H9 (cell line): ENCODE results near the gene PITPNM3. TPM values are rescaled to one million over a fixed set of nuclear protein-coding genes. Genes with fewer than 3 reads are reported as not detected.

Source experiments
- DNase-seq: peaks from one replicate; pipeline ENCODE4 v3.0.0-alpha.2; 2017
- H2AFZ ChIP-seq: one replicate; pipeline ENCODE4 v1.6.1; 2013; ENCODE audit warnings: mild to moderate bottlenecking, low read length, control low read depth, moderate library complexity
- H2AK5ac ChIP-seq: 2 replicates; pipeline ENCODE4 v1.6.1; 2013; ENCODE audit warnings: low read length, control low read depth, mixed read lengths; ENCODE audit not compliant: insufficient read length
- H2BK120ac ChIP-seq: one replicate; pipeline ENCODE4 v1.6.1; 2013; ENCODE audit warnings: low read depth, mild to moderate bottlenecking, low read length, control low read depth, inconsistent platforms; ENCODE audit not compliant: poor library complexity, severe bottlenecking
- H2BK12ac ChIP-seq: 2 replicates; pipeline ENCODE4 v1.6.1; 2013; ENCODE audit warnings: low read length, control low read depth, mixed read lengths, low read depth; ENCODE audit not compliant: insufficient read length
- H2BK15ac ChIP-seq: 2 replicates; pipeline ENCODE4 v1.6.1; 2013; ENCODE audit warnings: low read depth, low read length, control low read depth
- H2BK20ac ChIP-seq: one replicate; pipeline ENCODE4 v1.6.1; 2013; ENCODE audit warnings: low read depth, mild to moderate bottlenecking, low read length, control low read depth, inconsistent platforms; ENCODE audit not compliant: poor library complexity, severe bottlenecking
- H2BK5ac ChIP-seq: 2 replicates; pipeline ENCODE4 v1.6.1; 2013; ENCODE audit warnings: low read length, control low read depth, mixed read lengths; ENCODE audit not compliant: insufficient read length
- H3K14ac ChIP-seq: 2 replicates; pipeline ENCODE4 v1.6.1; 2013; ENCODE audit warnings: low read length, control low read depth; ENCODE audit not compliant: insufficient read depth
- H3K18ac ChIP-seq: 2 replicates; pipeline ENCODE4 v1.6.1; 2013; ENCODE audit warnings: low read depth, mild to moderate bottlenecking, mixed read lengths, low read length, control low read depth; ENCODE audit not compliant: insufficient read length
- H3K23ac ChIP-seq: 2 replicates; pipeline ENCODE4 v1.6.1; 2013; ENCODE audit warnings: low read length, control low read depth, mixed read lengths, low read depth; ENCODE audit not compliant: insufficient read length
- H3K23me2 ChIP-seq: 2 replicates; pipeline ENCODE4 v1.6.1; 2013; ENCODE audit warnings: low read depth, mild to moderate bottlenecking, mixed read lengths, low read length, control low read depth; ENCODE audit not compliant: insufficient read length, poor library complexity, severe bottlenecking
- H3K27ac ChIP-seq: 2 replicates; pipeline ENCODE4 v1.5.1; 2013; ENCODE audit warnings: low read length, control low read depth, mixed read lengths, low read depth; ENCODE audit not compliant: insufficient read length
- H3K27me3 ChIP-seq: 2 replicates; pipeline ENCODE4 v1.6.1; 2013; ENCODE audit warnings: low read length, control low read depth, inconsistent platforms; ENCODE audit not compliant: insufficient read depth
- H3K4ac ChIP-seq: 2 replicates; pipeline ENCODE4 v1.6.1; 2013; ENCODE audit warnings: low read depth, mild to moderate bottlenecking, control low read depth, inconsistent platforms, low read length, moderate library complexity
- H3K4me1 ChIP-seq: 2 replicates; pipeline ENCODE4 v1.6.1; 2013; ENCODE audit warnings: low read length, control low read depth, inconsistent platforms; ENCODE audit not compliant: insufficient read depth
- H3K4me2 ChIP-seq: 2 replicates; pipeline ENCODE4 v1.6.1; 2013; ENCODE audit warnings: low read length, control low read depth, mixed read lengths; ENCODE audit not compliant: insufficient read length, insufficient read depth
- H3K56ac ChIP-seq: 2 replicates; pipeline ENCODE4 v1.6.1; 2013; ENCODE audit warnings: low read depth, mild to moderate bottlenecking, mixed read lengths, low read length, control low read depth; ENCODE audit not compliant: insufficient read length
- H3K79me1 ChIP-seq: 2 replicates; pipeline ENCODE4 v1.6.1; 2013; ENCODE audit warnings: low read depth, mild to moderate bottlenecking, moderate library complexity, low read length, control low read depth, inconsistent platforms; ENCODE audit not compliant: insufficient read depth, poor library complexity, severe bottlenecking
- H3K79me2 ChIP-seq: 2 replicates; pipeline ENCODE4 v1.6.1; 2013; ENCODE audit warnings: low read length, control low read depth, inconsistent platforms; ENCODE audit not compliant: insufficient read depth
- H3K9ac ChIP-seq: 2 replicates; pipeline ENCODE4 v1.6.1; 2013; ENCODE audit warnings: low read length, control low read depth, mixed read lengths; ENCODE audit not compliant: insufficient read length; ENCODE audit errors: extremely low read depth
- H3K9me3 ChIP-seq: one replicate; pipeline ENCODE4 v1.6.1; 2013; ENCODE audit warnings: low read depth, low read length, inconsistent platforms; ENCODE audit not compliant: control insufficient read depth
- H3T11ph ChIP-seq: one replicate; pipeline ENCODE4 v1.6.1; 2013; ENCODE audit warnings: mild to moderate bottlenecking, low read length, control low read depth, inconsistent platforms
- H4K20me1 ChIP-seq: one replicate; pipeline ENCODE4 v1.6.1; 2013; ENCODE audit not compliant: control insufficient read depth, insufficient read length, insufficient read depth
- H4K5ac ChIP-seq: 2 replicates; pipeline ENCODE4 v1.6.1; 2013; ENCODE audit warnings: low read depth, mild to moderate bottlenecking, mixed read lengths, low read length, control low read depth; ENCODE audit not compliant: insufficient read length
- H4K8ac ChIP-seq: replicated peaks from 2 replicates; pipeline ENCODE4 v1.6.1; 2013; ENCODE audit warnings: low read length, control low read depth, mixed read lengths, low read depth; ENCODE audit not compliant: insufficient read length
- H4K91ac ChIP-seq: 2 replicates; pipeline ENCODE4 v1.6.1; 2013; ENCODE audit warnings: low read depth, mild to moderate bottlenecking, moderate library complexity, mixed read lengths, low read length, control low read depth; ENCODE audit not compliant: insufficient read length
- H3K27ac Mint-ChIP-seq, 3 experiments: 2 replicates in 2 of 3; 3 replicates in 1 of 3; pipeline ENCODE4 v1.8.0; 2020 to 2021; ENCODE audit warnings: mixed read lengths in 3 of 3, mild to moderate bottlenecking in 1 of 3, moderate library complexity in 1 of 3
- H3K27me3 Mint-ChIP-seq: 2 replicates; pipeline ENCODE4 v1.8.0; 2021; ENCODE audit warnings: low read depth, mild to moderate bottlenecking, moderate library complexity, mixed read lengths
- H3K36me3 Mint-ChIP-seq, 3 experiments: 2 replicates in 2 of 3; 3 replicates in 1 of 3; pipeline ENCODE4 v1.8.0; 2020 to 2021; ENCODE audit warnings: low read depth in 3 of 3, mixed read lengths in 3 of 3; ENCODE audit not compliant: insufficient read depth in 1 of 3
- H3K4me1 Mint-ChIP-seq, 2 experiments: 2 replicates each; pipeline ENCODE4 v1.8.0; 2020; ENCODE audit warnings: mixed read lengths in 2 of 2
- H3K4me3 Mint-ChIP-seq, 2 experiments: 2 replicates in 1 of 2; 3 replicates in 1 of 2; pipeline ENCODE4 v1.8.0; 2020 to 2021; ENCODE audit warnings: mild to moderate bottlenecking in 2 of 2, mixed read lengths in 2 of 2, moderate library complexity in 1 of 2
- H3K9me3 Mint-ChIP-seq, 2 experiments: 2 replicates in 1 of 2; 3 replicates in 1 of 2; pipeline ENCODE4 v1.8.0; 2020; ENCODE audit warnings: mild to moderate bottlenecking in 2 of 2, mixed read lengths in 2 of 2, moderate library complexity in 1 of 2
- CTCF ChIP-seq: fragments of 200-600 bp; sonication (generic); conservative IDR thresholded peaks from 3 replicates; pipeline ENCODE4 v1.8.0; 2021; ENCODE audit warnings: antibody characterized with exemption, mild to moderate bottlenecking
- WGBS: extraction: QIAGEN DNeasy Blood & Tissue Kit; methylation state at CpG from one replicate; pipeline ENCODE4 v1.1.7; 2013; ENCODE audit warnings: missing lambda C conversion rate, low lambda C conversion rate, mixed read lengths; ENCODE audit not compliant: insufficient read length; ENCODE audit errors: extremely low coverage; 5-methylcytosine and 5-hydroxymethylcytosine counted together
- total RNA-seq: library from RNA; stranded (reverse); gene quantifications from 2 replicates; pipeline ENCODE4 v1.2.1, GENCODE V29; 2021

PITPNM3 gene
- total RNA-seq, 1 experiment from 2014 or later, result 3.4 TPM

- Histone ChIP-seq H3K27ac (no peak overlapping the region), H3K14ac (no peak overlapping the region), H2BK15ac (no peak overlapping the region), H3K18ac (no peak overlapping the region), H3K4ac (no peak overlapping the region), H2BK5ac (no peak overlapping the region), H4K91ac (no peak overlapping the region), H3K9ac (no peak overlapping the region), H4K8ac (no peak overlapping the region), H4K5ac (no peak overlapping the region), H3T11ph (no peak overlapping the region), H3K4me2 (peak overlapping the region; percentile 24), H3K23me2 (no peaks in the 10 kb centered on the region), H2BK12ac (no peak overlapping the region), H3K79me2 (no peaks in the 10 kb centered on the region), H4K20me1 (no peaks in the 10 kb centered on the region), H3K4me1 (peaks cover 6% of the 10 kb centered on the region), H2AK5ac (no peak overlapping the region), H3K27me3 (no peaks in the 10 kb centered on the region), H3K56ac (no peak overlapping the region), H3K79me1 (no peaks in the 10 kb centered on the region), H3K9me3 (no peaks in the 10 kb centered on the region), H2BK20ac (no peak overlapping the region), H3K23ac (no peak overlapping the region), H2AFZ (no peak overlapping the region), H2BK120ac (no peak overlapping the region)
- Mint-ChIP-seq H3K4me3 (peak overlapping the region; percentile 14 to 61; a peak in 3 of 5 replicates), H3K36me3 (peaks cover 0 to 16% (median 1%) of the 10 kb centered on the region in 3 experiments; a peak in 4 of 7 replicates), H3K4me1 (peaks cover 56 to 66% of the 10 kb centered on the region in 2 experiments), H3K27me3 (no peaks in the 10 kb centered on the region; the same call in none of the 2 replicates), H3K27ac (peak overlapping the region in 1 of 3 experiments; percentile 81; a peak in 3 of 7 replicates), H3K9me3 (peaks cover 7 to 16% of the 10 kb centered on the region in 2 experiments)
- no peak for TF ChIP-seq CTCF
- WGBS, result no CpG with 5 or more reads among the region's 4 CpGs
- DNase-seq, result peak; percentile 82
Observed at GRCh38 chr17:6437466-6437865, 118.9 kb downstream of the PITPNM3 start.
